HCT116 (cell line): Measurements from ENCODE around the gene ID1. TPM values are rescaled to one million over a fixed set of nuclear protein-coding genes. Genes with fewer than 3 reads are reported as not detected.
"Not testable (repeated sequence)": the region's sequence is repeated elsewhere in the genome, so short reads cannot be mapped to it uniquely, and the experiment has no call there.

Experiments
- ATAC-seq: fragments of 200-7000 bp; cut with Tn5 transposase; 2 replicates; pipeline ENCODE4 v1.9.1; 2020; ENCODE audit warnings: mild to moderate bottlenecking, moderate library complexity
- BruUV-seq: library from RNA; stranded (reverse); fragments of 400-500 nt; replicated peaks from 2 replicates; lab custom pipeline; 2021; lab: Mats Ljungman, UMichigan
- CTCF ChIA-PET: fragments of 300-600 bp; sonication (Branson Sonifier 250); formaldehyde crosslinking; loops from one replicate; lab custom pipeline; 2021; ENCODE audit warnings: antibody characterized with exemption; lab: Charles Lee
- POLR2A ChIA-PET: fragments of 300-600, 350-600 bp; sonication (Branson Sonifier 250); formaldehyde crosslinking; loops from one replicate; lab custom pipeline; 2021; ENCODE audit warnings: antibody characterized with exemption; lab: Charles Lee
- RAD21 ChIA-PET, 2 experiments: fragments of 300-600 bp; sonication (Branson Sonifier 250); formaldehyde crosslinking; loops; one replicate each; lab custom pipeline; 2023; ENCODE audit warnings: low total read pairs in 2 of 2; ENCODE audit not compliant: uncharacterized antibody in 2 of 2, unreplicated experiment in 2 of 2, low non-redundant PET in 1 of 2; lab: Charles Lee
- DNase-seq: peaks from one replicate; pipeline ENCODE4 v3.0.0-alpha.2; 2010; ENCODE audit warnings: low read depth, low spot score
- H2AFZ ChIP-seq: fragments of 200-600 bp; shearing (Covaris generic), sonication (generic); 2 replicates; pipeline ENCODE4 v1.6.1; 2017; ENCODE audit warnings: low read depth, mixed run types, mixed read lengths, antibody characterized with exemption, low read length; ENCODE audit not compliant: poor library complexity, severe bottlenecking
- H3K27ac ChIP-seq: 2 replicates; pipeline ENCODE4 v1.5.1; 2012; ENCODE audit warnings: low read depth, low read length
- H3K27me3 ChIP-seq: fragments of 200-600 bp; sonication (generic); 2 replicates; pipeline ENCODE4 v1.6.1; 2016; ENCODE audit warnings: mixed run types, low read length, mixed read lengths; ENCODE audit not compliant: insufficient read depth
- H3K36me3 ChIP-seq, 2 experiments: fragments of 200-500 bp in 1 of 2; fragments of 200-600 bp in 1 of 2; sonication (Bioruptor generic) in 1 of 2; sonication (generic) in 1 of 2; 2 replicates each; pipeline versions ENCODE4 v1.5.1 to v1.6.1; 2014 to 2016; ENCODE audit warnings: low read length in 2 of 2, inconsistent platforms in 1 of 2, mixed read lengths in 1 of 2, mixed run types in 1 of 2; ENCODE audit not compliant: insufficient read depth in 2 of 2, control insufficient read depth in 1 of 2
- H3K4me1 ChIP-seq, 2 experiments: fragments of 200-600 bp in 1 of 2; sonication (generic) in 1 of 2; 2 replicates each; pipeline versions ENCODE4 v1.5.1 to v1.6.1; 2012 to 2017; ENCODE audit warnings: low read length in 2 of 2, inconsistent platforms in 1 of 2, mild to moderate bottlenecking in 1 of 2, mixed read lengths in 1 of 2, mixed run types in 1 of 2, moderate library complexity in 1 of 2; ENCODE audit not compliant: insufficient read depth in 2 of 2, control insufficient read depth in 1 of 2
- H3K4me2 ChIP-seq: fragments of 200-600 bp; sonication (generic); 2 replicates; pipeline ENCODE4 v1.6.1; 2017; ENCODE audit warnings: mixed run types, low read length, mixed read lengths
- H3K4me3 ChIP-seq, 2 experiments: fragments of 200-600 bp in 1 of 2; sonication (generic) in 1 of 2; replicated peaks in 1 of 2; 2 replicates each; pipeline ENCODE4 v1.5.1; 2011 to 2016; ENCODE audit warnings: low read length in 2 of 2, control low read depth in 1 of 2, low read depth in 1 of 2, mild to moderate bottlenecking in 1 of 2, mixed read lengths in 1 of 2, mixed run types in 1 of 2
- H3K79me2 ChIP-seq: fragments of 200-600 bp; sonication (generic); 2 replicates; pipeline ENCODE4 v1.6.1; 2017; ENCODE audit warnings: mild to moderate bottlenecking, mixed run types, low read length, moderate library complexity, mixed read lengths; ENCODE audit not compliant: insufficient read depth
- H3K9ac ChIP-seq: fragments of 200-600 bp; sonication (generic); 2 replicates; pipeline ENCODE4 v1.6.1; 2016; ENCODE audit warnings: low read length, mixed read lengths
- H3K9me2 ChIP-seq: fragments of 200-600 bp; sonication (generic), shearing (Covaris generic); 2 replicates; pipeline ENCODE4 v1.6.1; 2017; ENCODE audit warnings: mixed run types, mild to moderate bottlenecking, moderate library complexity; ENCODE audit not compliant: insufficient read depth
- H3K9me3 ChIP-seq, 2 experiments: fragments of 200-500 bp in 1 of 2; fragments of 200-600 bp in 1 of 2; sonication (Bioruptor generic) in 1 of 2; sonication (generic) in 1 of 2; 2 replicates each; pipeline ENCODE4 v1.6.1; 2014 to 2017; ENCODE audit warnings: low read length in 2 of 2, mixed read lengths in 2 of 2, inconsistent platforms in 1 of 2, low read depth in 1 of 2, mild to moderate bottlenecking in 1 of 2, mixed run types in 1 of 2, moderate library complexity in 1 of 2; ENCODE audit not compliant: control insufficient read depth in 1 of 2, insufficient read depth in 1 of 2
- H4K20me1 ChIP-seq: fragments of 200-600 bp; sonication (generic), shearing (Covaris generic); 2 replicates; pipeline ENCODE4 v1.6.1; 2017; ENCODE audit warnings: mixed run types, mild to moderate bottlenecking, moderate library complexity; ENCODE audit not compliant: insufficient read depth
- EZH2 ChIP-seq: fragments of 200-600 bp; sonication (generic); IDR thresholded peaks from 2 replicates; pipeline ENCODE4 v1.6.1; 2017; ENCODE audit warnings: antibody characterized with exemption, mixed run types
- EZH2phosphoT487 ChIP-seq: fragments of 200-600 bp; IDR thresholded peaks from 2 replicates; pipeline ENCODE4 v1.6.1; 2018; ENCODE audit warnings: antibody characterized with exemption, borderline replicate concordance
- FOSL1 ChIP-seq: IDR thresholded peaks from 2 replicates; pipeline ENCODE4 v1.6.1; 2012; ENCODE audit warnings: low read depth
- ZBTB33 ChIP-seq: IDR thresholded peaks from 2 replicates; pipeline ENCODE4 v1.6.1; 2011; ENCODE audit warnings: mild to moderate bottlenecking, low read length, moderate library complexity; ENCODE audit not compliant: insufficient replicate concordance; ENCODE audit errors: extremely low read depth
- ZNF274 ChIP-seq: fragments of 200-500 bp; sonication (Bioruptor generic); IDR thresholded peaks from 2 replicates; pipeline ENCODE4 v1.6.1; 2014; ENCODE audit warnings: mild to moderate bottlenecking, low read depth, low read length, inconsistent platforms
- intact Hi-C: fragments of 100-400 bp; cut with micrococcal nuclease; formaldehyde crosslinking; loops from 2 replicates; pipeline ENCODE4 v1.10.0; 2022
- total RNA-seq: library from RNA; stranded (reverse); gene quantifications from one replicate; pipeline ENCODE4 v1.2.1, GENCODE V29; 2021; ENCODE audit not compliant: unreplicated experiment

Gene ID1
- total RNA-seq, 1 experiment from 2014 or later, result 811 TPM

- TF ChIP-seq EZH2 (no peak), EZH2phosphoT487 (no peak), ZNF274 (no peak), ZBTB33 (no peak), FOSL1 (no peak)
Observed at GRCh38 chr20:31579245-31579644, 25.8 kb upstream of the ID1 start (continued).

GRCh38 chr20:31579941-31580651 lies 25.0 kb upstream of the ID1 start:
- H3K9me2 ChIP-seq, H3K4me3 ChIP-seq, H4K20me1 ChIP-seq, RAD21 ChIA-PET, H3K4me2 ChIP-seq, H2AFZ ChIP-seq, H3K27ac ChIP-seq, H3K27me3 ChIP-seq, H3K9ac ChIP-seq, H3K79me2 ChIP-seq, BruUV-seq, ATAC-seq, H3K36me3 ChIP-seq, H3K9me3 ChIP-seq, DNase-seq, intact Hi-C loops: not testable (repeated sequence)
- ChIA-PET CTCF (interaction anchor here (1.0 to 1.4 kb wide), 2 partner anchors 13 to 17 kb away, joined by 3 read pairs; no protein-coding TSS in a partner anchor), POLR2A (interaction anchor here (28.6 kb wide), 1 partner anchor 24 kb away, joined by 1106 read pairs; the partner anchor contains the start of gene ID1)
- H3K4me1 ChIP-seq, result peaks cover 13 to 18% of the 10 kb centered on the region in 2 experiments; a peak in 3 of 4 replicates
